A673 (cell line): ENCODE data around the gene LYSMD1. TPM values are rescaled to one million over a fixed set of nuclear protein-coding genes. Genes with fewer than 3 reads are reported as not detected.

Source experiments
- BruUV-seq: library from RNA; stranded (reverse); fragments of 400-500 nt; replicated peaks from 2 replicates; lab custom pipeline; 2021; lab: Mats Ljungman, UMichigan
- CTCF ChIA-PET: fragments of 300-600 bp; sonication (Branson Sonifier 250); formaldehyde crosslinking; loops from one replicate; lab custom pipeline; 2022; ENCODE audit warnings: antibody characterized with exemption; lab: Charles Lee
- POLR2A ChIA-PET: fragments of 300-600 bp; sonication (Branson Sonifier 250); formaldehyde crosslinking; loops from one replicate; lab custom pipeline; 2022; ENCODE audit warnings: antibody characterized with exemption; ENCODE audit not compliant: low non-redundant PET; lab: Charles Lee
- DNase-seq: peaks from one replicate; pipeline ENCODE4 v3.0.0-alpha.2; 2015; ENCODE audit warnings: low spot score
- H3K27ac ChIP-seq: fragments of 200-600 bp; sonication (generic); 2 replicates; pipeline ENCODE4 v1.5.1; 2016; ENCODE audit warnings: mixed run types, low read depth, mild to moderate bottlenecking, mixed read lengths, antibody characterized with exemption, low read length; ENCODE audit not compliant: poor library complexity, severe bottlenecking
- H3K27me3 ChIP-seq: fragments of 200-600 bp; sonication (generic); replicated peaks from 2 replicates; pipeline ENCODE4 v1.6.1; 2017; ENCODE audit warnings: mixed run types, low read depth, mild to moderate bottlenecking, mixed read lengths, antibody characterized with exemption, low read length; ENCODE audit not compliant: insufficient read depth, poor library complexity
- H3K36me3 ChIP-seq: fragments of 200-600 bp; sonication (generic); 2 replicates; pipeline ENCODE4 v1.6.1; 2016; ENCODE audit warnings: mixed run types, mild to moderate bottlenecking, mixed read lengths, antibody characterized with exemption, low read length; ENCODE audit not compliant: insufficient read depth, poor library complexity, severe bottlenecking
- H3K4me1 ChIP-seq: fragments of 200-600 bp; sonication (generic); 2 replicates; pipeline ENCODE4 v1.6.1; 2017; ENCODE audit warnings: mixed run types, mild to moderate bottlenecking, mixed read lengths, antibody characterized with exemption, low read length; ENCODE audit not compliant: insufficient read depth, poor library complexity, severe bottlenecking
- H3K4me3 ChIP-seq: fragments of 200-600 bp; sonication (generic); 2 replicates; pipeline ENCODE4 v1.5.1; 2016; ENCODE audit warnings: low read depth, mixed run types, mild to moderate bottlenecking, mixed read lengths, low read length; ENCODE audit not compliant: poor library complexity, severe bottlenecking
- H3K9me3 ChIP-seq: fragments of 200-600 bp; sonication (generic); 2 replicates; pipeline ENCODE4 v1.6.1; 2016; ENCODE audit warnings: mixed run types, low read depth, mild to moderate bottlenecking, mixed read lengths, antibody characterized with exemption, low read length; ENCODE audit not compliant: poor library complexity, severe bottlenecking
- CTCF ChIP-seq: fragments of 300-800, 200-600 bp; sonication (generic); conservative IDR thresholded peaks from 2 replicates; pipeline ENCODE4 v1.5.1; 2017; ENCODE audit warnings: low read depth, mild to moderate bottlenecking, antibody characterized with exemption, low read length, moderate library complexity, mixed read lengths
- EZH2 ChIP-seq: fragments of 200-600 bp; sonication (generic); IDR thresholded peaks from 2 replicates; pipeline ENCODE4 v1.6.1; 2017; ENCODE audit warnings: borderline replicate concordance, low read depth, mild to moderate bottlenecking, mixed read lengths, antibody characterized with exemption, low read length; ENCODE audit not compliant: poor library complexity, severe bottlenecking
- intact Hi-C: fragments of 100-400 bp; cut with micrococcal nuclease; formaldehyde crosslinking; loops from one replicate; pipeline ENCODE4 v1.10.0; 2022; ENCODE audit not compliant: unreplicated experiment
- total RNA-seq: library from RNA; stranded (reverse); gene quantifications from 2 replicates; pipeline ENCODE4 v1.2.3, GENCODE V29; 2021

The LYSMD1 gene
- total RNA-seq, 1 experiment from 2014 or later, result 8.1 TPM

GRCh38 chr1:151143986-151144385, 21.7 kb downstream of the LYSMD1 start:
- POLR2A ChIA-PET, result no interaction called here

GRCh38 chr1:151143057-151143435, 22.7 kb downstream of the LYSMD1 start:
- BruUV-seq, result no TSS peak
- POLR2A ChIA-PET, result no interaction called here
- DNase-seq, result no peak

More at GRCh38 chr1:151143986-151144385, 21.7 kb downstream of the LYSMD1 start:
- Histone ChIP-seq H3K4me3 (no peak overlapping the region), H3K27me3 (no peaks in the 10 kb centered on the region), H3K36me3 (no peaks in the 10 kb centered on the region), H3K27ac (no peak overlapping the region), H3K9me3 (no peaks in the 10 kb centered on the region), H3K4me1 (peaks cover 9% of the 10 kb centered on the region)
- intact Hi-C loops, result no loop called here
- no TSS peak for BruUV-seq
- DNase-seq, result no peak
- TF ChIP-seq EZH2 (no peak), CTCF (no peak)
- CTCF ChIA-PET, result no interaction called here

DNA sequence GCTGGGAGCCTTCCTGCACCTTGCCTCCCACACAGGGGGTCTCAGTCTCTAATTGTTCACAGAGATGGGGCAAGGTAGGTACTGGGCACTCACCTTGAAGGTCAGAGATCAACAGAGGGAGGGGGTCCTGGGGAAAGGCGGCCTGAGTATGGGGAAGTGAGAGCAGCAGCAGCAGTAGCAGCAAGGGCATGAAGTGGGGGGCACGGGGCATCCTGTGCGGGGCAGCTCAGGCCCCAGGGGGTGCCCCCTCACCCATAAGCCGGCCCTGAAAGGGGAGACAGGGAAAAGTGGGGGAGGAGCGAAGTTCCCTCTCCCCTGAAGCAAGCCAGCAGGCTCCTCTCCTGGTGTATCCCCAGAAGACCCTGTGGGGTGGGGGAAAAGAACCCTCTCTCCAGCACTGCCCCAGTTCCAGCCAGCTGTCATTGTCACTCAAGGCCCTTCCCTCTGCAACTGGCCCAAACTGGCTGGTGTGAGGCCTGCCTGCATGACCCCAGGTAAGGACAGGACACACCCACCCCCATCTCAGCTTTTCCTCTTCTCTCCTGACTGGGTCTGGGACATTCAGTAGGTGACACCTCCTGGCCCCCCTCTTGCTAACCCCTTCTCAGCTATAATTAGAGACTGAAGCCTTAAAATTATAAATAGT, 23.2 kb downstream of the LYSMD1 start:
- no peaks in the 10 kb centered on the region for H3K36me3 ChIP-seq
- no peaks in the 10 kb centered on the region for H3K27me3 ChIP-seq
- ChIA-PET POLR2A (interaction anchor here (1.0 kb wide), 1 partner anchor 12 kb away, joined by 5 read pairs; no protein-coding TSS in a partner anchor), CTCF (no interaction called here)
- no peaks in the 10 kb centered on the region for H3K9me3 ChIP-seq
- TF ChIP-seq EZH2 (no peak), CTCF (no peak)
- no peak for DNase-seq
- BruUV-seq, result no TSS peak
- H3K27ac ChIP-seq, result no peak overlapping the region
- H3K4me1 ChIP-seq, result peaks cover 9% of the 10 kb centered on the region
- no peak overlapping the region for H3K4me3 ChIP-seq
- intact Hi-C loops, result no loop called here

More at GRCh38 chr1:151143057-151143435, 22.7 kb downstream of the LYSMD1 start:
- H3K4me3 ChIP-seq, result no peak overlapping the region
- no peak overlapping the region for H3K27ac ChIP-seq
- CTCF ChIA-PET, result interaction anchor here (0.5 kb wide), 1 partner anchor 168 kb away, joined by 3 read pairs; the partner anchor contains the start of gene CERS2
- intact Hi-C loops, result no loop called here
- TF ChIP-seq CTCF (no peak), EZH2 (no peak)
- peaks cover 9% of the 10 kb centered on the region for H3K4me1 ChIP-seq
- no peaks in the 10 kb centered on the region for H3K36me3 ChIP-seq
- H3K27me3 ChIP-seq, result no peaks in the 10 kb centered on the region
- H3K9me3 ChIP-seq, result no peaks in the 10 kb centered on the region
